ENCODE data around the gene FSTL4. TPM values are rescaled to one million over a fixed set of nuclear protein-coding genes. Genes with fewer than 3 reads are reported as not detected.

FSTL4 gene
- total RNA-seq, 2 donors from 2014 or later, result 4.5 to 10.1 TPM

- no peaks in the 10 kb centered on the region for H3K27me3 ChIP-seq (replicated peaks; ENCODE audit: insufficient read depth)
- no peak overlapping the region for H3K4me3 ChIP-seq
- no peaks in the 10 kb centered on the region for H3K9me3 ChIP-seq
- intact Hi-C loops (cut with DNase I), result no loop called here
- no peak for TF ChIP-seq POLR2A (IDR thresholded peaks at IDR 0.05)
- no peak for TF ChIP-seq POLR2AphosphoS5 (IDR thresholded peaks at IDR 0.05)
- TF ChIP-seq CTCF (IDR thresholded peaks at IDR 0.05), result no peak
- H3K27ac ChIP-seq, result no peak overlapping the region
- H3K4me1 ChIP-seq (replicated peaks), result no peaks in the 10 kb centered on the region
- H3K36me3 ChIP-seq, result no peaks in the 10 kb centered on the region
- 94% methylated on average over 13 of the region's 13 CpGs for WGBS
- DNase-seq (ENCODE audit: low spot score), result no peak
Measured at GRCh38 chr5:133321286-133321832, 291.0 kb downstream of the FSTL4 start.

GRCh38 chr5:133319905-133320520 lies 292.3 kb downstream of the FSTL4 start:
- WGBS, result 88% methylated on average over 5 of the region's 5 CpGs
- intact Hi-C loops (cut with DNase I), result no loop called here

GRCh38 chr5:133319244-133319643 lies 293.1 kb downstream of the FSTL4 start:
- TF ChIP-seq CTCF (IDR thresholded peaks at IDR 0.05) (no peak), POLR2AphosphoS5 (IDR thresholded peaks at IDR 0.05) (no peak), POLR2A (IDR thresholded peaks at IDR 0.05) (no peak)
- no peaks in the 10 kb centered on the region for H3K4me1 ChIP-seq (replicated peaks)
- H3K27ac ChIP-seq, result no peak overlapping the region
- no peak for DNase-seq (ENCODE audit: low spot score)
- H3K9me3 ChIP-seq, result no peaks in the 10 kb centered on the region
- 63% methylated on average over 5 of the region's 5 CpGs for WGBS
- H3K27me3 ChIP-seq (replicated peaks; ENCODE audit: insufficient read depth), result no peaks in the 10 kb centered on the region
- no peaks in the 10 kb centered on the region for H3K36me3 ChIP-seq
- intact Hi-C loops (cut with DNase I), result no loop called here
- no peak overlapping the region for H3K4me3 ChIP-seq

More at GRCh38 chr5:133319905-133320520, 292.3 kb downstream of the FSTL4 start:
- no peak overlapping the region for H3K27ac ChIP-seq
- DNase-seq (ENCODE audit: low spot score), result no peak
- no peaks in the 10 kb centered on the region for H3K36me3 ChIP-seq
- H3K4me3 ChIP-seq, result no peak overlapping the region
- H3K4me1 ChIP-seq (replicated peaks), result no peaks in the 10 kb centered on the region
- no peaks in the 10 kb centered on the region for H3K27me3 ChIP-seq (replicated peaks; ENCODE audit: insufficient read depth)
- no peak for TF ChIP-seq POLR2A (IDR thresholded peaks at IDR 0.05)
- peak in 1 of 4 experiments; percentile 13 for TF ChIP-seq CTCF (IDR thresholded peaks at IDR 0.05)
- H3K9me3 ChIP-seq, result no peaks in the 10 kb centered on the region

GRCh38 chr5:133317558-133317957 lies 294.8 kb downstream of the FSTL4 start:
- WGBS, result 85% methylated on average over 1 of the region's 1 CpG
- H3K27me3 ChIP-seq (replicated peaks; ENCODE audit: insufficient read depth), result no peaks in the 10 kb centered on the region
- intact Hi-C loops (cut with DNase I), result no loop called here

More at GRCh38 chr5:133317558-133317957, 294.8 kb downstream of the FSTL4 start:
- Histone ChIP-seq H3K4me1 (replicated peaks) (no peaks in the 10 kb centered on the region), H3K9me3 (no peaks in the 10 kb centered on the region), H3K27ac (no peak overlapping the region), H3K36me3 (no peaks in the 10 kb centered on the region), H3K4me3 (no peak overlapping the region)
- TF ChIP-seq POLR2A (IDR thresholded peaks at IDR 0.05), result no peak
- no peak for TF ChIP-seq POLR2AphosphoS5 (IDR thresholded peaks at IDR 0.05)
- no peak for TF ChIP-seq CTCF (IDR thresholded peaks at IDR 0.05)
- no peak for DNase-seq (ENCODE audit: low spot score)

Measured in prostate gland (tissue), 2 donors.